Stimulated activated CD4-positive, alpha-beta T cell treated with anti-CD3 and anti-CD28 coated beads, Interleukin-4, amount 100 ng/mL, for 48 hours (primary cell): Measurements from ENCODE around the gene CYTIP.

Source experiments
- DNase-seq, 2 donors: peaks; one replicate each; pipeline ENCODE4 v3.0.0-alpha.2; 2020; ENCODE audit warnings: low read depth in 2 of 2

CYTIP gene

GRCh38 chr2:157443795-157444640, at the start of gene CYTIP:
TSS of gene CYTIP (minus strand) at chr2:157444089. CDS start at chr2:157444020, 69 bp downstream.
- DNase-seq, result no peak

DNA sequence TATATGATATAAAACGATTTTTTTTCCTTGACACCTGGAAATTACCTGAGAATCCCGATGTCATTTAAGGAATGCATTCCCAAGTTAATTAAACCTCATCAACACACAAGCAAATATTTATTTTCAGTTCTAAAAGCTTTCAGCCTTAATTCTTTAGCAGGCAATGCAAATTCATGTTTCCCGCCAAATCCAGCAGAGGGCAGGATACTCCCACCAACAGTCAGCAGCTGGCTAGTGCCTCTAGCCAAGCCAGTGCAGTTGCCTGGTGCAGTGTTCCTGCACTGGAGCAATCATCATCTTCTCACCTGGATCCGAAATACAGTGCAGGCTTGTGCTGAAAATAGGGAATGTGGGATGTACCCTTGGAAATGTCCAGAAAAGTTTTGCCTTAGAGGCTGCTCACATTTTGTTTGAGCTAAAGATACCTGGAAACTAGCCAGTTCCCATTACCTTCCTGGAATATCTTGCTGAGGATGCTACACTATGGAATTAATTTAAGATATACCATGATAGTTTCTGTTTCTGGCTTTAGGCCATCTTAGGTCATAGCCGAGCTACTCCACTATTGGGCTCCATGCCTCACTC, 48.4 kb upstream of the CYTIP start:
- peak; percentile 51 to 58 for DNase-seq

DNA sequence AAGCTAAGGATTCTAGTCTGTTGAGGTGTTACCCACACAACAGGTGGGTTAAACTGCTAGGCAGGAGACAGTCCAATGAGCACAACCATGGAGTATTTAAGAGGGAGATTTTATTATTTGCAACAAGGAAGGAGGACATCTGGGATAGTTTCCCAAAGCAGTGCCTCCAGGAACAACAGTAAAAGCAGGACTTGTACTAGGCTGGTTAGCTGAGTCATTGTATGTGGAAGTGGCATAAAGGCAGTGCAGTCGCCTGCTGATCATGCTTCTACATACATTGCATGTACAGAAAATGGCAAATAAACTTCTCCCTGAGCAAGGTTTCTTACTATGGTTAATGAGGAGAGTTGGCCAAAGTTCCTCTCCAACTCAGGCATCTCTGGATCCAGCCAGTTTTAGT, 46.1 kb upstream of the CYTIP start:
- DNase-seq, result no peak

- DNase-seq, result no peak
These were observed 45.0 kb upstream of the CYTIP start for GRCh38 chr2:157488877-157489276.

- DNase-seq, result no peak
These were observed 43.9 kb upstream of the CYTIP start for GRCh38 chr2:157487747-157488146.

DNA sequence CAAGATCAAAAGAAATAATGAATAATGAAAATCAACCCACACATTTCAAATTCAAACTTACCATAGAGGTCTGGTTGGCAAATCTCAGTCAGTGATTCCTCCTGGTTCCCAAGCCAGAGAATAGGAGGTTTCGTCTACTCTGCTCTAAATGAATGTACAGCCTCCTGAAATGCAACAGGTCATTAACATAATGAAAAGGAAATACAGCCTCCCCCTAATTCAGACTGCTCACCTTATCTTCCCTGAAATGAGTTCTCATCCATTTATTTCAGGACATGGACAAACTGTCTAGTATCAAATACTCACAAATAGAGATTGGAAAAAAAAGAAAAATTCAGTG, 43.4 kb upstream of the CYTIP start:
- no peak for DNase-seq

DNA sequence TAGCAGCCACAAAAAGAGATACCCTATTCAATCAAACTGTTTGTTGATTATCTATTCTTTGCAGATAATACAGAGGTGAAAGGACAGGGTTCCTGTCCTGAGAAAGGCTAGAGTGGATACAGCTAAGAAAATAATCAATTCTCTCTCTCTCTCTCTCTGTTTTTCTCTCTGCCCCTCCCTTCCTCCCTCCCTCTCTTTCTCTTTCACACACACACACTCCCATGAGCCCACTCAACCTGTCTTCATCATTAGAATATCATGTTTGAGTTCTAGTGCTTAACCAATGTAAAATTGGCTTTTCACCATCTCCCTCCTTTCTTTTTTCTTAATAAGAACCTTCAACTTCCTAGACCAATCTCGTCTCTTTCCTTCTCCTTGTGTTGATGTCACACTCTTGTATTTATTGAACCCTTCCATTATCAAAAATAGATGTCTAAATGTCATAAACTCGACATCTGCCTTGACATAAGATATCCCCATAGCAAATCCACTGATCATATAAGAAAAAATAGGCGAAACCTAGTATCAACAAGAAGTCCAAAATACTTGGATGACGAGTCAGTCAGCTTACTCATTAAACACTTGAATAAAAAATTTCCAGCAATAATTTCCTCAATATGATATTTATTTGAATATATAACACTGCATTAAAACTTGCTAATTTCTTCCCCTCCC, 42.8 kb upstream of the CYTIP start:
- no peak for DNase-seq

DNA sequence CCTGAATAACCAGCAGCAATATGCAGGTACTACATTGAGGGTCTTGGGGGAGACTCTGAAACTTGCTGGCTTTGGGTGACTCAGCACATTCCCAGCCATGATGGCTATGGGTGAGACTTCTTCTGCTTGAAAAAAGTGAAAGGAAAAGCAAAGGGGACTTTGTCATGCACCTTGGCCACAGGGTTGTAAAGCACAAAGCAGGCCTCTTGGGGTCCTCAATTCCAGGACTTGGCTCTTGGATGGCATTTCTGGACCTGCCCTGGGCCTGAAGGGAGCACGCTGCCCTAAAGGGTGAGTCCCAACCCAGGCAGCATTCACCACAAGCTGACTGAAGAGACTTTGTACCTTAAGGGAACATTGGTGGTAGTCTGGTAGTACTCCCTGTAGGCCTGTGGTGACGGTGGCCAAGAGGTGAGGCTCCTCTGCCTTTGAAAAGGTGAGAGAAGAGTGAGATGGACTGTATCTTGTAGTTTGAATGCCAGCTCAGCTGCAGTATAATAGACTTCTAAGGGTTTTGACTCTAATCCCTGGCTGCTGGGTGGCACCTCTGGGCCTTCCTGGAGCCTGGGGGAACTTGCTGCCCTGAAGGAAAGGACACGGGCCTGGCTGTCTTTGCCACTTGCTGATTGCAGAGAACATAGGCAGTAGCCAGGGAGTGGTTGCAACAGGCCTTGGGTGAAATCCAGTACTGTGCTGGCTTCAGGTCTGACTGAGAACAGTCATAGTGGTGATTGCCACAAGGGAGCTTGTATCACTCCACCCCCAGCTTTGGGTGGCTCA, 36.5 kb upstream of the CYTIP start:
- peak; percentile 39 to 56 for DNase-seq

GRCh38 chr2:157479081-157480027, 35.5 kb upstream of the CYTIP start:
- DNase-seq, result no peak

DNA sequence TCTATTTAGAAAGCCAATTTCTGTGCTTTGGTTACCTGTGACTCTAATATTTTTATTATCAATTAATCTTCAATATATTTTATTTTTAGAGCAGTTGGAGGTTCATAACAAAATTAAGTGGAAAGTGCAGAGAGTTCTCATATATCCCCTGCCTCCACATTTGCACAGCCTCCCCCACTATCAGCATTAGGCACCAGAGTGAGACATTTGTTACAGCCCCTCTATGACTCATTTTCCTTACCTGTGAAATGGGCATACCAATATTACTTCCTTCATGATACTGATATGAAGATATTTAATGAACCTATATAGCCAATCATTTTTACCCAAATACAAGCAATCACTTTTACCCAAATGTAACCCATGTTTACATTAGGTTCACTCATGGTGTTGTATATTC, 34.0 kb upstream of the CYTIP start:
- no peak for DNase-seq

DNA sequence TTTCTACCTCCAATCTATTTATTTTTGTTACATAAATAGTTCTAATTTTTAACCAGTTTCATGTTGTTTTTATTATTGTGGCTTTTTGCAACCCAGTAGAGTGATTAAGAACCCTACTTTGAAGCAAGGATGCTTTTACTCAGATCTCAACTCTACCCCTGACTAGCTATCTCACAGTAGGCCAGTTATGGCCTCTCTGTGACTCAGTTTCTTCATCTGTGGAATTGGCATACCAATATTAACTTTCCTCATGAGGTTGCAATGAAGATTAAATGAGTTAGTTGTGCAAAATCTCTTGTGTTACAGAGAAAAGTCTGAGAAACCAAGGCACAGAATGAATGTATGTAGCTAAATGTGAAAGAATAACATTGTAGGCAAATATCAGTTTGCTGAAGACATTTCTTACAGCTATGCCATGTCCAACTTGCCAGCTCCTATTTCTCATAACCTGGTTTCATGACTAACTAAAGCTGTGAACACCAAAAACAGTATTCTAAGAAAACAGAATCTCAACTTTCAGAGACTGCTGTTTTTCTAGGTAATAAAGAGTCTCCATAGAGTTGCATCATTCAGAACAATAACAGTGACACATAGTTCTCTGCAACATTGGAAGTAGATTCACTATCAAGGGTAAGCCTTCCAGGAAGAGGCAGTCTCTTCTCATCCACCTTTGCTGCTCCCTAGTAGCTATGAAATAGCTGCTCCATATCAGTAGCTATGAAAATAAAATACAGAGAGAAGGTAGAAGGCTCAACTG, 33.2 kb upstream of the CYTIP start:
- DNase-seq, result no peak

DNA sequence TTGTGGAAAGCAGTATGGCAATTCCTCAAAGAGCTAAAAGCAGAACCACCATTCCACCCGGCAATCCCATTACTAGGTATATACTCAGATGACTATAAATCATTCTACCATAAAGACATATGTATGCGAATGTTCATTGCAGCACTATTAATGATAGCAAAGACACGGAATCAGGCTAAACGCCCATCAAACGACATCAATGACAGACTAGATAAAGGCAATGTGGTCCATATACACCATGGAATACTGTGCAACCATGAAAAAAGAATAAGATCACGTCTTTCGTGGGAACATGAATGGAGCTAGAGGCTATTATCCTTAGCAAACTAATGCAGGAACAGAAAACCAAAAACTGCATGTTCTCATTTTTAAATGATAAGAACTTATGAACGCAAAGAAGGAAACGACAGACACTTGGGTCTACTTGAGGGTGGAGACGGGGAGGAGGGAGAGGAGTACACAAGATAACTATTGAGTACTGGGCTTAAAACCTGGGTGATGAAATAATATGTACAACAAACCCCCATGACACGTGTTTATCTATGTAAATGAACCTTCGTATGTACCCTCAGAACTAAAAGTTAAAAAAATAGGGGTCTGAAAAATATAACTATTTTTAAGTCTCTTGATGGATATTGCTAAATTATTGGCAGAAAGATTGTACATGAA, 32.0 kb upstream of the CYTIP start:
- DNase-seq, result no peak

GRCh38 chr2:157473581-157473980, 29.7 kb upstream of the CYTIP start:
- no peak for DNase-seq

- DNase-seq, result no peak
These were observed 27.2 kb upstream of the CYTIP start for GRCh38 chr2:157471078-157471477.

DNA sequence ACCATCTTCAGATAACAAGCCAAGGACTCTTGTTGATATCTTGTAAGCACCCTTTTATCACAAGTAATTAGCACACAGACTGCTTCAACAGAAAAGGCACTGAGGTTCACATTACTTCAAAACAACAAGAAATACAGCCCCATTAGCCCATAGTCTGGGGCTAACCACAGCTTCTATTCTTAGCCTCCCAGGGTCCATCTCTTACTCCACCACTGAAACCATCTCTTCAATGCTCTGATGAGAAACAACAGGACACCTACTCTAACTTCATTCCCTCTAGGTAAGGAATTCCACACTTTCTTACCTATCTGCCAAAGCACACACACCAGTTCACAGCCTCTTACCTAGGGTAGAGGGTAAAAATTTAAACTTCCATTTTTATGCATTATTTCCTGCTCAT, 26.4 kb upstream of the CYTIP start:
- DNase-seq, result no peak

DNA sequence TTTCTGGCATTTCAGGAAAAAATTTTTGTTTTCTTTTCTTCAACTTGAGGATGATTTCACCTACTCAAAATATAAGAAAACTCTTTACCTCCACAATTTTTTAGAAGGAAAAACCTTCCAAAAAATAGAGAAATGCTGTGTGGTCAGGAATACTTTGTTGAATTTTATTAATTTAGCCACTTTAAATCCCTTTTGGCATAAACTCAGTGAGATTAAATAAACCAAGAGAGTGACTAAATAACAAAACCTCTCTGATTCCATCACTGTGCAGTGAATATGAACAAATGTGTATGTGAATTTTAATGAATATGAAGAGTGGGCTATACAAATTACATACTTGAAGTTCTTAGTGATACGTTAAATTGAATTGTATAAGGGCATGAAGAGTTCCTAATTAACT, 25.8 kb upstream of the CYTIP start:
- no peak for DNase-seq

DNA sequence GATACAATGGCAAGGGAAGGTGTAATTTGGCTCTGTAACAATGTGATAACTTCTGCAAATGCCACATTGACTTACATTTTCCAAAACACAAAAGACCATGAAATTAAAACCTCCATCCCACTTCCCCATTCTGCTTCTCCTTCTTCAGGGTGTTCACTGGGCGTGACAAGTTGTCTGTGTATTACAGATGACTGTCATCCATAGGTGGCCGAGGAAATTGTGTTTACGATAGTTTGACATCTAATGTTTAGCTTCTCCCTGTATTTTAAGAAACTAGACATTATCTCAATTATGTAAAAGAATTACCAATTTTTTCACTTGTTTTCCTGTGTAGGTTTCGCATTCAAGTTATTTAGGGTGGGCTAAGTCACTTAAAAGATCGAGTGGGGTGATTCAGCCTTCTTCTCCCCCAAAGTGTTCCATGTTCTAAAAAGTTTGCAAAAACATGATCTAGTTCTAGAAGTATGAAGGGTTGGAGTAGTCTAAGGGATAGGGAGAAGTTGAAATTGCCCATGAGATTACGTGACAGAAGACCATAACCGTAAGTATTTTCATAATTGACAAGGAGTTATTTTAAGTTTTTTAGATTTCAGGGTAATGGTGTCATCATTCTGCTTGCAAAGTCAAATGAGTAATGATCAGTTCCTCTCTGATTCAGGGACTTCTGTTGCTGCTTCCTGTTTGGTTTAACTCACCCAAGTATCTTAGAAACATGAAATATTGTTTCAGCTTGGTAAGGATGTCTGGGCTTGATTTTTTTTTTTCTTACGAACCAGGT, 25.2 kb upstream of the CYTIP start:
- DNase-seq, result no peak

- DNase-seq, result peak in 1 of 2 donors; percentile 45
These were observed 22.9 kb upstream of the CYTIP start for GRCh38 chr2:157466764-157467163.

DNA sequence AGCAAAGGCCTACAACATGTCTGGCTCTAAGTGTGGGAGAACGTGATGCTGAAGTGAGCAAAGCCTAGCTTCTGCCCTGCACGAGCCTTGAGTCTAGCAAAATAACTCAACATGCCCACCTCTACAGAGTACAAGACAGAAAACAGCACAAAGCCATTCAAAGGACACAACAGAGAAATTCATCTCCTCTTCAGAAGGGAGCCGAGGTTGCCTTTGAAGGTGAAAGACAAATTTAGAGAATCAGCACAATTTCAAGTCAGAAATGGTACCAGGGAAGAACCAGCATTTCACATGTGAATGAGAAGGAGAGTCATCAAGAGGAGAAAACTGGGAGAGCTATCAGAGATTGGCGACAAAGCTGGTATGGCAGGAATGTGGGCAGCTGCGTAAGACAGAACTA, 21.7 kb upstream of the CYTIP start:
- no peak for DNase-seq
